Muscle of back (tissue), 11 donors: ENCODE results near the gene COG7. TPM values are rescaled to one million over a fixed set of nuclear protein-coding genes. Genes with fewer than 3 reads are reported as not detected.
"Not testable (repeated sequence)": the region's sequence is repeated elsewhere in the genome, so short reads cannot be mapped to it uniquely, and the experiment has no call there.

Source experiments
- DNase-seq, 3 donors: peaks; one replicate each; pipeline versions ENCODE4 v3.0.0 to v3.0.0-alpha.2; 2013
- polyA plus RNA-seq, 10 donors: library from polyadenylated mRNA; unstranded; fragments of 120-200 nt; gene quantifications; one replicate each; pipeline ENCODE4 v1.2.1, GENCODE V29; 2013; ENCODE audit not compliant: insufficient read length in 10 of 10

COG7 gene
- polyA plus RNA-seq, 10 donors = 9.9 to 19.7 (median 12.4) TPM

GRCh38 chr16:23387666-23388065 lies 65.3 kb downstream of the COG7 start:
- no peak for DNase-seq

- DNase-seq = no peak
Measured at GRCh38 chr16:23385441-23385840, 67.5 kb downstream of the COG7 start.

- DNase-seq = no peak
Measured at GRCh38 chr16:23384878-23385277, 68.1 kb downstream of the COG7 start.

- no peak for DNase-seq
Measured at GRCh38 chr16:23383881-23384280, 69.1 kb downstream of the COG7 start.

- no peak for DNase-seq
Measured at GRCh38 chr16:23382279-23382678, 70.7 kb downstream of the COG7 start.

GRCh38 chr16:23381702-23382101 lies 71.3 kb downstream of the COG7 start:
- DNase-seq = not testable (repeated sequence)

- DNase-seq = no peak
Measured at GRCh38 chr16:23380501-23380951, 72.5 kb downstream of the COG7 start.

- no peak for DNase-seq
Measured at GRCh38 chr16:23379707-23380106, 73.3 kb downstream of the COG7 start.

- no peak for DNase-seq
Measured at GRCh38 chr16:23378921-23379320, 74.1 kb downstream of the COG7 start.

- DNase-seq = no peak
Measured at GRCh38 chr16:23378256-23378655, 74.7 kb downstream of the COG7 start.

GRCh38 chr16:23377071-23377931 lies 75.7 kb downstream of the COG7 start:
- DNase-seq = no peak

GRCh38 chr16:23375643-23376042 lies 77.3 kb downstream of the COG7 start:
- DNase-seq = no peak

- DNase-seq = no peak
Measured at GRCh38 chr16:23374721-23375510, 78.1 kb downstream of the COG7 start.

- no peak for DNase-seq
Measured at GRCh38 chr16:23373436-23374219, 79.4 kb downstream of the COG7 start.

GRCh38 chr16:23371368-23371767 lies 81.6 kb downstream of the COG7 start:
- no peak for DNase-seq

- DNase-seq = no peak
Measured at GRCh38 chr16:23369416-23369815, 83.6 kb downstream of the COG7 start.

- no peak for DNase-seq
Measured at GRCh38 chr16:23368469-23368868, 84.5 kb downstream of the COG7 start.

- no peak for DNase-seq
Measured at GRCh38 chr16:23367988-23368387, 85.0 kb downstream of the COG7 start.

GRCh38 chr16:23367564-23367963 lies 85.4 kb downstream of the COG7 start:
- no peak for DNase-seq

- DNase-seq = not testable (repeated sequence)
Measured at GRCh38 chr16:23366341-23366740, 86.6 kb downstream of the COG7 start.

GRCh38 chr16:23365602-23366240 lies 87.3 kb downstream of the COG7 start:
- DNase-seq = no peak
